Fibroblast of villous mesenchyme (primary cell): ENCODE data around the gene BMP8A. TPM values are rescaled to one million over a fixed set of nuclear protein-coding genes. Genes with fewer than 3 reads are reported as not detected.
A peak's percentile ranks its signal among the peaks of the same experiment; 100 is the strongest.

Experiments used
- DNase-seq: peaks from one replicate; pipeline ENCODE4 v3.0.0-alpha.2; 2010; ENCODE audit warnings: low read depth
- H3K4me3 ChIP-seq: 2 replicates; pipeline ENCODE4 v1.5.1; 2011; ENCODE audit warnings: low read depth, mild to moderate bottlenecking, low read length
- CTCF ChIP-seq: IDR thresholded peaks from 2 replicates; pipeline ENCODE4 v1.5.1; 2012; ENCODE audit warnings: low read depth, mild to moderate bottlenecking, low read length; ENCODE audit not compliant: insufficient read depth
- total RNA-seq: library from RNA; depleted of rRNA; stranded (reverse); fragments of >200 nt; gene quantifications from 2 replicates; pipeline ENCODE4 v1.2.3, GENCODE V29; 2012

BMP8A gene
- total RNA-seq, 1 donor: 1.7 TPM

GRCh38 chr1:39528082-39528481 lies 36.6 kb downstream of the BMP8A start:
- H3K4me3 ChIP-seq: no peak overlapping the region
- TF ChIP-seq CTCF: no peak
- no peak for DNase-seq

GRCh38 chr1:39529901-39530535 lies 38.6 kb downstream of the BMP8A start:
- DNase-seq: no peak
- H3K4me3 ChIP-seq: no peak overlapping the region
- no peak for TF ChIP-seq CTCF

GRCh38 chr1:39531526-39531925 lies 40.1 kb downstream of the BMP8A start:
- no peak for DNase-seq
- no peak overlapping the region for H3K4me3 ChIP-seq
- no peak for TF ChIP-seq CTCF

- DNase-seq: no peak
- H3K4me3 ChIP-seq: no peak overlapping the region
- no peak for TF ChIP-seq CTCF
Measured at GRCh38 chr1:39533442-39533841, 42.0 kb downstream of the BMP8A start.

GRCh38 chr1:39538531-39539251 lies 47.3 kb downstream of the BMP8A start:
- H3K4me3 ChIP-seq: no peak overlapping the region
- DNase-seq: no peak
- no peak for TF ChIP-seq CTCF

GRCh38 chr1:39539252-39539790 lies 47.9 kb downstream of the BMP8A start:
- H3K4me3 ChIP-seq: no peak overlapping the region
- DNase-seq: peak; percentile 80
- peak; percentile 93 for TF ChIP-seq CTCF
